ENCODE data around the gene MYH11.
"Not testable (repeated sequence)": the region's sequence is repeated elsewhere in the genome, so short reads cannot be mapped to it uniquely, and the experiment has no call there.

DNA sequence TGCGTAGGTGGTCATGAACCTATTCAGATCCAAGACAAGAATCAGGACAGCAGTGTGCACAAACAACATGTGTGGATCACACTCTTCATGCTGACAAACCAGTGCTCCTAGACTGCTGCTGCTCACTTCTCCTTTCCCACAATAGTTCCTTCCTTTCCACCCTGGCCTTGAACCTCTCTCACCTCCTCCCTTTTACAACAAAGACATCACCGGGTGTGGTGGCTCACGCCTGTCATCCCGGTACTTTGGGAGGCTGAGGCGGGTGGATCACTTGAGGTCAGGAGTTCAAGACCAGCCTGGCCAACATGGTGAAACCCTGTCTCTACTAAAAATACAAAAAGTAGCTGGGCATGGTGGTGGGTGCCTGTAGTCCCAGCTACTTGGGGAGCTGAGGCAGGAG is 67.0 kb downstream of the MYH11 start:
- TF ChIP-seq, protein P1, sequence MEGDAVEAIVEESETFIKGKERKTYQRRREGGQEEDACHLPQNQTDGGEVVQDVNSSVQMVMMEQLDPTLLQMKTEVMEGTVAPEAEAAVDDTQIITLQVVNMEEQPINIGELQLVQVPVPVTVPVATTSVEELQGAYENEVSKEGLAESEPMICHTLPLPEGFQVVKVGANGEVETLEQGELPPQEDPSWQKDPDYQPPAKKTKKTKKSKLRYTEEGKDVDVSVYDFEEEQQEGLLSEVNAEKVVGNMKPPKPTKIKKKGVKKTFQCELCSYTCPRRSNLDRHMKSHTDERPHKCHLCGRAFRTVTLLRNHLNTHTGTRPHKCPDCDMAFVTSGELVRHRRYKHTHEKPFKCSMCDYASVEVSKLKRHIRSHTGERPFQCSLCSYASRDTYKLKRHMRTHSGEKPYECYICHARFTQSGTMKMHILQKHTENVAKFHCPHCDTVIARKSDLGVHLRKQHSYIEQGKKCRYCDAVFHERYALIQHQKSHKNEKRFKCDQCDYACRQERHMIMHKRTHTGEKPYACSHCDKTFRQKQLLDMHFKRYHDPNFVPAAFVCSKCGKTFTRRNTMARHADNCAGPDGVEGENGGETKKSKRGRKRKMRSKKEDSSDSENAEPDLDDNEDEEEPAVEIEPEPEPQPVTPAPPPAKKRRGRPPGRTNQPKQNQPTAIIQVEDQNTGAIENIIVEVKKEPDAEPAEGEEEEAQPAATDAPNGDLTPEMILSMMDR (conservative IDR thresholded peaks at IDR 0.05; ENCODE audit: low read depth in 2 of 2) = not testable (repeated sequence)
- not testable (repeated sequence) for TF ChIP-seq POLR2AphosphoS5 (IDR thresholded peaks at IDR 0.05; ENCODE audit: low read depth); ZNF114 (CRISPR knock-in tag; IDR thresholded peaks at IDR 0.05); CREB1 (CRISPR knock-in tag; IDR thresholded peaks at IDR 0.05; ENCODE audit: low read depth); EZH2phosphoT487 (IDR thresholded peaks at IDR 0.05; ENCODE audit: unreplicated experiment); EZH2 (IDR thresholded peaks at IDR 0.05; ENCODE audit: low read depth, unreplicated experiment); JUNB (IDR thresholded peaks at IDR 0.05; ENCODE audit: unreplicated experiment); NANOG (IDR thresholded peaks at IDR 0.05; ENCODE audit: borderline replicate concordance); STAT1 (IDR thresholded peaks at IDR 0.05; ENCODE audit: unreplicated experiment)
- TF ChIP-seq, protein P2, sequence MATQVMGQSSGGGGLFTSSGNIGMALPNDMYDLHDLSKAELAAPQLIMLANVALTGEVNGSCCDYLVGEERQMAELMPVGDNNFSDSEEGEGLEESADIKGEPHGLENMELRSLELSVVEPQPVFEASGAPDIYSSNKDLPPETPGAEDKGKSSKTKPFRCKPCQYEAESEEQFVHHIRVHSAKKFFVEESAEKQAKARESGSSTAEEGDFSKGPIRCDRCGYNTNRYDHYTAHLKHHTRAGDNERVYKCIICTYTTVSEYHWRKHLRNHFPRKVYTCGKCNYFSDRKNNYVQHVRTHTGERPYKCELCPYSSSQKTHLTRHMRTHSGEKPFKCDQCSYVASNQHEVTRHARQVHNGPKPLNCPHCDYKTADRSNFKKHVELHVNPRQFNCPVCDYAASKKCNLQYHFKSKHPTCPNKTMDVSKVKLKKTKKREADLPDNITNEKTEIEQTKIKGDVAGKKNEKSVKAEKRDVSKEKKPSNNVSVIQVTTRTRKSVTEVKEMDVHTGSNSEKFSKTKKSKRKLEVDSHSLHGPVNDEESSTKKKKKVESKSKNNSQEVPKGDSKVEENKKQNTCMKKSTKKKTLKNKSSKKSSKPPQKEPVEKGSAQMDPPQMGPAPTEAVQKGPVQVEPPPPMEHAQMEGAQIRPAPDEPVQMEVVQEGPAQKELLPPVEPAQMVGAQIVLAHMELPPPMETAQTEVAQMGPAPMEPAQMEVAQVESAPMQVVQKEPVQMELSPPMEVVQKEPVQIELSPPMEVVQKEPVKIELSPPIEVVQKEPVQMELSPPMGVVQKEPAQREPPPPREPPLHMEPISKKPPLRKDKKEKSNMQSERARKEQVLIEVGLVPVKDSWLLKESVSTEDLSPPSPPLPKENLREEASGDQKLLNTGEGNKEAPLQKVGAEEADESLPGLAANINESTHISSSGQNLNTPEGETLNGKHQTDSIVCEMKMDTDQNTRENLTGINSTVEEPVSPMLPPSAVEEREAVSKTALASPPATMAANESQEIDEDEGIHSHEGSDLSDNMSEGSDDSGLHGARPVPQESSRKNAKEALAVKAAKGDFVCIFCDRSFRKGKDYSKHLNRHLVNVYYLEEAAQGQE (IDR thresholded peaks at IDR 0.05; ENCODE audit: unreplicated experiment) = not testable (repeated sequence)
- TF ChIP-seq, protein P3, sequence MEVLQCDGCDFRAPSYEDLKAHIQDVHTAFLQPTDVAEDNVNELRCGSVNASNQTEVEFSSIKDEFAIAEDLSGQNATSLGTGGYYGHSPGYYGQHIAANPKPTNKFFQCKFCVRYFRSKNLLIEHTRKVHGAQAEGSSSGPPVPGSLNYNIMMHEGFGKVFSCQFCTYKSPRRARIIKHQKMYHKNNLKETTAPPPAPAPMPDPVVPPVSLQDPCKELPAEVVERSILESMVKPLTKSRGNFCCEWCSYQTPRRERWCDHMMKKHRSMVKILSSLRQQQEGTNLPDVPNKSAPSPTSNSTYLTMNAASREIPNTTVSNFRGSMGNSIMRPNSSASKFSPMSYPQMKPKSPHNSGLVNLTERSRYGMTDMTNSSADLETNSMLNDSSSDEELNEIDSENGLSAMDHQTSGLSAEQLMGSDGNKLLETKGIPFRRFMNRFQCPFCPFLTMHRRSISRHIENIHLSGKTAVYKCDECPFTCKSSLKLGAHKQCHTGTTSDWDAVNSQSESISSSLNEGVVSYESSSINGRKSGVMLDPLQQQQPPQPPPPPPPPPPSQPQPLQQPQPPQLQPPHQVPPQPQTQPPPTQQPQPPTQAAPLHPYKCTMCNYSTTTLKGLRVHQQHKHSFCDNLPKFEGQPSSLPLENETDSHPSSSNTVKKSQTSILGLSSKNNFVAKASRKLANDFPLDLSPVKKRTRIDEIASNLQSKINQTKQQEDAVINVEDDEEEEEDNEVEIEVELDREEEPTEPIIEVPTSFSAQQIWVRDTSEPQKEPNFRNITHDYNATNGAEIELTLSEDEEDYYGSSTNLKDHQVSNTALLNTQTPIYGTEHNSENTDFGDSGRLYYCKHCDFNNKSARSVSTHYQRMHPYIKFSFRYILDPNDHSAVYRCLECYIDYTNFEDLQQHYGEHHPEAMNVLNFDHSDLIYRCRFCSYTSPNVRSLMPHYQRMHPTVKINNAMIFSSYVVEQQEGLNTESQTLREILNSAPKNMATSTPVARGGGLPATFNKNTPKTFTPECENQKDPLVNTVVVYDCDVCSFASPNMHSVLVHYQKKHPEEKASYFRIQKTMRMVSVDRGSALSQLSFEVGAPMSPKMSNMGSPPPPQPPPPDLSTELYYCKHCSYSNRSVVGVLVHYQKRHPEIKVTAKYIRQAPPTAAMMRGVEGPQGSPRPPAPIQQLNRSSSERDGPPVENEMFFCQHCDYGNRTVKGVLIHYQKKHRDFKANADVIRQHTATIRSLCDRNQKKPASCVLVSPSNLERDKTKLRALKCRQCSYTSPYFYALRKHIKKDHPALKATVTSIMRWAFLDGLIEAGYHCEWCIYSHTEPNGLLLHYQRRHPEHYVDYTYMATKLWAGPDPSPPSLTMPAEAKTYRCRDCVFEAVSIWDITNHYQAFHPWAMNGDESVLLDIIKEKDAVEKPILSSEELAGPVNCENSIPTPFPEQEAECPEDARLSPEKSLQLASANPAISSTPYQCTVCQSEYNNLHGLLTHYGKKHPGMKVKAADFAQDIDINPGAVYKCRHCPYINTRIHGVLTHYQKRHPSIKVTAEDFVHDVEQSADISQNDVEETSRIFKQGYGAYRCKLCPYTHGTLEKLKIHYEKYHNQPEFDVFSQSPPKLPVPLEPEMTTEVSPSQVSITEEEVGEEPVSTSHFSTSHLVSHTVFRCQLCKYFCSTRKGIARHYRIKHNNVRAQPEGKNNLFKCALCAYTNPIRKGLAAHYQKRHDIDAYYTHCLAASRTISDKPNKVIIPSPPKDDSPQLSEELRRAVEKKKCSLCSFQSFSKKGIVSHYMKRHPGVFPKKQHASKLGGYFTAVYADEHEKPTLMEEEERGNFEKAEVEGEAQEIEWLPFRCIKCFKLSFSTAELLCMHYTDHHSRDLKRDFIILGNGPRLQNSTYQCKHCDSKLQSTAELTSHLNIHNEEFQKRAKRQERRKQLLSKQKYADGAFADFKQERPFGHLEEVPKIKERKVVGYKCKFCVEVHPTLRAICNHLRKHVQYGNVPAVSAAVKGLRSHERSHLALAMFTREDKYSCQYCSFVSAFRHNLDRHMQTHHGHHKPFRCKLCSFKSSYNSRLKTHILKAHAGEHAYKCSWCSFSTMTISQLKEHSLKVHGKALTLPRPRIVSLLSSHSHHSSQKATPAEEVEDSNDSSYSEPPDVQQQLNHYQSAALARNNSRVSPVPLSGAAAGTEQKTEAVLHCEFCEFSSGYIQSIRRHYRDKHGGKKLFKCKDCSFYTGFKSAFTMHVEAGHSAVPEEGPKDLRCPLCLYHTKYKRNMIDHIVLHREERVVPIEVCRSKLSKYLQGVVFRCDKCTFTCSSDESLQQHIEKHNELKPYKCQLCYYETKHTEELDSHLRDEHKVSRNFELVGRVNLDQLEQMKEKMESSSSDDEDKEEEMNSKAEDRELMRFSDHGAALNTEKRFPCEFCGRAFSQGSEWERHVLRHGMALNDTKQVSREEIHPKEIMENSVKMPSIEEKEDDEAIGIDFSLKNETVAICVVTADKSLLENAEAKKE (CRISPR knock-in tag; IDR thresholded peaks at IDR 0.05) = not testable (repeated sequence)
